HG02852 (cell line): ENCODE measurements around the gene TXNDC11.

Experiments
- ATAC-seq: cut with Tn5 transposase; IDR thresholded peaks from one replicate; pipeline ENCODE4 v1.9.1; 2021; ENCODE audit warnings: mild to moderate bottlenecking, moderate library complexity; ENCODE audit not compliant: unreplicated experiment

Gene TXNDC11

DNA sequence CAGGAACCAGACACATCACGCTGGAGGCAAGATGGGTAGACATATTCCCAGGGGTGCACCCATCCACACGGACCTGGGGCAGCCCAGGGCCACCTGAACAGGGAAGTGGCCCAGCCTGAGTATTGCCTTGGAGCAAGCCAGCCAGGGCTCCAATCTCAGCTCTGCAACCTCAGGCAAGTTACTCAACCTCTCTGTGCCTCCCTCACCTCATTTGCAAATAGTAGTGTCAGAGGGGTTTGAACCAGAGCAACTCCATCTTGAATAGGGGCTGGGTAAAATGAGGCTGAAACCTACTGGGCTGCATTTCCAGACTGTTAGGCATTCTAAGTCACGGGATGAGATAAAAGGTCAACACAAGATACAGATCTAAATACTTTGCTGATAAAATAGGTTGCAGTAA lies 109.5 kb downstream of the TXNDC11 start:
- no peak for ATAC-seq

DNA sequence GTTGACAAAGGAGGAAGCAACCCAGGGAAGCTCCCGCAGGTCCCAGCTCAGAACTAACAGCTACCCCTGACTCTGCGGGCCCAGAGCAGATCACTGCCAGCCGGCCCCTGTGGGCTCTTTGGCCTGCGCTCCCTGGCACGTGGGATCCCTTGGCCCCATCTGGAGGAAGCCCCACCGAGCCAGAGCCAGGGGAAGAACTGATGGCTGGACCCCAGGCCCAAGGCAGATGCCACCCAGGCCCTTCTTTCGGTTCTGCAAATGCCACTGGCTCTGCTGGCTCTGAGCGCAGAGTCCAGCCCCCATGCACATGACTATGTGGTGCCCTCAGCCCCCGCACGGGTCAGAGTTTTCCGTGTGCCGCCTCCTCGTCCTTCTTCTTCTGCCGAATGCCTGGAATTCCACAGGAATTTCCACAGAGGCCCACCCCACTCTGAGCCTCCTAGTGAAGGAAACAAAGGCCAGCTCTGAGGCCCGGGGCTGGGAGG lies 110.2 kb downstream of the TXNDC11 start:
- no peak for ATAC-seq

DNA sequence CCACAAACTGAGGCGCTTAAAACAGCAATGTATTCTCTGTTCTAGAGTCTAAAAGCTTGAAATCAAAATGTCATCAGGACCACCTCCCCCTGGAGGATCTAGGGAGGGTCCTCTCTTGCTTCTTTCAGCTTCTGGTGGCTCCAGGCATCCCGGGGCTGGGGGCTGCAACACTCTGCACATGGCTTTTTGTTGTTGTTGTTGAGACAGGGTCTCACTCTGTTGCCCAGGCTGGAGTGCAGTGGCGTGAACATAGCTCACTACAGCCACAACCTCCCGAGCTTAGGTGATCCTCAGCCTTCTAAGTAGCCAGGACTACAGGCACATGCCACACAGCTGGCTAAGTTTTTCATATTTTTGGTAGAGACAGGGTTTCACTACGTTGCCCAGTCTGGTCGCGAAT lies 111.4 kb downstream of the TXNDC11 start:
- ATAC-seq: no peak

DNA sequence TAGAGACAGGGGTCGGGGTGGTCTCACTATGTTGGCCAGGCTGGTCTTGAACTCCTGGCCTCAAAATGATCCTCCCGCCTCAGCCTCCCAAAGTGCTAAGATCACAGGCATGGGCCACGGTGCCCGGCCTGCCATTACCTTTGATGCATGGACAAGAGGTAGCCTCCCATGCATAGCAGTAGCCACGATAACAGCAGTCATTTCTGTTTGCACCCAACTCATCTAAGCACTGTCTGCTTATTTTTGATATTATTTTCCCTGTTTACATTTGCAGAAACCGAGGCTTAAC lies 111.9 kb downstream of the TXNDC11 start:
- ATAC-seq: no peak

DNA sequence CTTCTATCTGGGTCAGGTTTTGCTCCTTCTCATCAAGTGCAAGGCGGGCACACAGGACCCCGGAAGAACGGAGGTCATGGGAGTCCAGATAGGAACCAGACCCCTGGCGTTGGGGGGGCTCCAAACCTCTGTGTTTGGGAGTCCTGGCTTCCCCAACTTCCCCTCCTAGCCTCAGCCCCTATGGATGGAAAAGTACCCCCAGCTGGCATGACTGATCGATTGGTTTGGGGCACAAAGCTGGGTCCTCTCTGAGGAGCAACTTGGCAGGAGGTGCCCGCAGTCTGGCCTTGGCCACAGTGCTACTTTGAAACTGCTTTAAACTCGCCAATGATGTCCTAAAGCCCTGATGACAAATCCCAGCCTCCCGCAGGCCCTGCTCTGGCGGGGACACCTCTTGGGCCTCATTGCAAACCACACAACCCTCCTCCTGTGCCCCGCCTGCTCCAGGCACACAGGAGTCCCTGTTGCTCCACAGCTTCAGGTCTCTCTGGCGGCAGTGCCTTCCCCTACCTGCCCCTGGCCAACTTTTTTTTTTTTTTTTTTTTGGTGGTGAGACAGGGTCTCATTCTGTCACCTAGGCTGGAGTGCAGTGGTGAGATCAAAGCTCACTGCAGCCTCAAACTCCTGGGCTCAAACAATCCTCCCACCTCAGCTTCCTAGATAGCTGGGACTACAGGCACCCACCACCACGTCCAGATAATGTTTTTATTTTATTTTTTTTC lies 112.5 kb downstream of the TXNDC11 start:
- ATAC-seq: no peak
